Spleen (tissue), 11 donors: ENCODE results near the gene LRFN2. TPM values are rescaled to one million over a fixed set of nuclear protein-coding genes. Genes with fewer than 3 reads are reported as not detected.

Experiments used
- DNase-seq: peaks from one replicate; pipeline ENCODE4 v3.0.0-alpha.2; 2020
- H3K27ac ChIP-seq, 8 donors: fragments of 200-600 bp; sonication (generic) in 7 of 8; 1 replicate in 4 of 8; 2 replicates in 4 of 8; pipeline versions ENCODE4 v1.5.0 to v1.8.0; 2016 to 2021; ENCODE audit warnings: inconsistent platforms in 4 of 8, mild to moderate bottlenecking in 4 of 8, moderate library complexity in 1 of 8
- H3K27me3 ChIP-seq, 7 donors: fragments of 200-600 bp; sonication (generic) in 6 of 7; replicated peaks in 1 of 7; 1 replicate in 4 of 7; 2 replicates in 3 of 7; pipeline versions ENCODE4 v1.5.0 to v1.8.0; 2016 to 2021; ENCODE audit warnings: inconsistent platforms in 3 of 7, mild to moderate bottlenecking in 1 of 7
- H3K36me3 ChIP-seq, 6 donors: fragments of 200-600 bp; sonication (generic) in 5 of 6; 1 replicate in 4 of 6; 2 replicates in 2 of 6; pipeline versions ENCODE4 v1.5.0 to v1.8.0; 2016 to 2021; ENCODE audit warnings: inconsistent platforms in 2 of 6
- H3K4me1 ChIP-seq, 6 donors: fragments of 200-600 bp; sonication (generic) in 5 of 6; 1 replicate in 3 of 6; 2 replicates in 3 of 6; pipeline versions ENCODE4 v1.5.0 to v1.8.0; 2016 to 2021; ENCODE audit warnings: inconsistent platforms in 3 of 6
- H3K4me3 ChIP-seq, 8 donors: fragments of 200-600 bp; sonication (generic) in 7 of 8; 1 replicate in 4 of 8; 2 replicates in 4 of 8; pipeline versions ENCODE4 v1.5.0 to v1.8.0; 2016 to 2021; ENCODE audit warnings: inconsistent platforms in 4 of 8, mild to moderate bottlenecking in 4 of 8, moderate library complexity in 2 of 8
- H3K9me3 ChIP-seq, 8 donors: fragments of 200-600 bp; sonication (generic) in 7 of 8; 1 replicate in 4 of 8; 2 replicates in 4 of 8; pipeline versions ENCODE4 v1.5.0 to v1.8.0; 2016 to 2021; ENCODE audit warnings: inconsistent platforms in 4 of 8
- CTCF ChIP-seq, 11 experiments: fragments of 200-600 bp in 7 of 11; fragments of 450-650 bp in 4 of 11; sonication (generic) in 4 of 11; IDR thresholded peaks in 8 of 11; conservative IDR thresholded peaks in 3 of 11; 1 replicate in 7 of 11; 2 replicates in 4 of 11; pipeline versions ENCODE4 v1.4.0 to v1.8.0; 2016 to 2021; ENCODE audit warnings: antibody characterized with exemption in 11 of 11, inconsistent platforms in 4 of 11, mild to moderate bottlenecking in 1 of 11
- POLR2A ChIP-seq, 3 donors: fragments of 450-650 bp; IDR thresholded peaks; one replicate each; pipeline ENCODE4 v1.5.1; 2017; ENCODE audit warnings: antibody characterized with exemption in 3 of 3, mild to moderate bottlenecking in 1 of 3
- POLR2AphosphoS5 ChIP-seq, 3 donors: sonication (generic); formaldehyde crosslinking; IDR thresholded peaks; one replicate each; pipeline ENCODE4 v1.5.1; 2017; ENCODE audit warnings: antibody characterized with exemption in 3 of 3
- WGBS, 5 donors: extraction: QIAGEN DNeasy Blood & Tissue Kit in 3 of 5; methylation state at CpG; one replicate each; pipeline versions ENCODE4 v1.1.5 to v1.1.7; 2013 to 2018; 5-methylcytosine and 5-hydroxymethylcytosine counted together
- intact Hi-C: fragments of 100-400 bp; cut with DNase I; formaldehyde crosslinking; loops from one replicate; pipeline ENCODE4 v1.15.0; 2023; ENCODE audit warnings: low total_unique reads
- polyA plus RNA-seq, 3 donors: library from polyadenylated mRNA; stranded (reverse); fragments of 200-250 nt; gene quantifications; one replicate each; pipeline ENCODE4 v1.2.1, GENCODE V29; 2013
- total RNA-seq, 7 donors: library from RNA; depleted of rRNA in 3 of 7; stranded (reverse); fragments of >200 nt in 3 of 7; fragmentation: NEBNext Ultra II Directional in 4 of 7; extraction: Animal tissue kit (Norgen Biotek cat#: 25700) in 4 of 7; gene quantifications; one replicate each; pipeline versions ENCODE4 v1.1.0 to v1.2.1, GENCODE V29; 2016 to 2021
- donor health status: healthy with polysubstance abuse.
- donor health status: DM: no; HTN: no; CAD: no; lungs with moderate emphysema.
- donor health status: DM: no; HTN: no; CAD: no.
- donor health status: Bipolar disorder and iron deficiency.
- donor health status: healthy.
- donor health status: DM: no; HTN: no; CAD: no.
- donor health status: DM: yes; HTN: yes; CAD: no.

LRFN2 gene
- total and polyA plus RNA-seq, 10 donors, result 0.05 to 6.0 (median 1.3) TPM

DNA sequence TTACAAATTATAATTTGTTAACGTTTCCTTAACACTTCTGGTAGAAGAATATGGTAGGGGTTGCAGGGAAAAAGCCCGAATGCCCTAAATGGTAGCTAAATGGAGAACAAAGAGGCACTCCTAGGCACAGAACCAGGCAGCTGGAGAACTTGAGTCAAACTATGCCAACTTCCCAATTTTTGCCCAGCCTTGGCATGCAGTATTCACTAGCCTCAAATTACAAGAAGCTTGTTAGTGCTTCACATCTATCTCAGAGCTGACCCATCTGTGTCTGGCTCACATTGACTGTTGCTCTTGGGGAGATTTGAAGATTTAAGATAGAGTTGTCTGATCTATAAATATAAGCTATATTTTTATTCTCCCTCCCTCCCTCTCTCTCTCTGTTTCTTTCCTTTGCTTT, 19.4 kb upstream of the LRFN2 start:
- Histone ChIP-seq H3K27me3 (peaks cover 0 to 68% (median 0%) of the 10 kb centered on the region in 7 donors), H3K4me1 (no peaks in the 10 kb centered on the region), H3K27ac (no peak overlapping the region), H3K36me3 (no peaks in the 10 kb centered on the region), H3K4me3 (no peak overlapping the region), H3K9me3 (no peaks in the 10 kb centered on the region)
- intact Hi-C loops, result no loop called here
- DNase-seq, result no peak
- TF ChIP-seq CTCF (IDR thresholded peaks at IDR 0.05 in 8 of 11, conservative IDR thresholded peaks at IDR 0.05 in 3 of 11) (no peak), POLR2A (IDR thresholded peaks at IDR 0.05) (no peak), POLR2AphosphoS5 (IDR thresholded peaks at IDR 0.05) (no peak)
- WGBS, 5 donors, result 71 to 93% (median 78%) methylated on average over 2 of the region's 2 CpGs

DNA sequence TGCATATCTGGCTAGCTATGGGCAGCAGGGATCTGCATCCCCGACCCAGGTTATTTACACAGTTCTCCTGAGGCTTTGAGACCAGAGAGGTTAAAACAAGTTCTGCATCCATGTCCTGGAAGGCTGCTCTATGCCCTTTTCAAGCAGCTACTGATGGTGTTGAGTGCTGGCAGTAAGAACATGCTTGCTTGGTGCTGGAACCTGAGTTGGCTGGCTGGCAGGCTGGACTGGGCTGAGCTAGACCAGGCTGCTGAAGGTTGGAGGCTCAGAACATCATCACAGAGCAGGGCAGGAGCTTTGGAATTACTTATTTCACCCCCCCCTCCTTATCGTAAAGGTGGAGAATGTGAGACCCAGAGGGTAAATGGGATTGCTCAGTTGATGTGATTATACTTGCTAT, 16.9 kb upstream of the LRFN2 start:
- no peaks in the 10 kb centered on the region for H3K4me1 ChIP-seq
- no peak for TF ChIP-seq POLR2AphosphoS5 (IDR thresholded peaks at IDR 0.05)
- no peak for TF ChIP-seq CTCF (IDR thresholded peaks at IDR 0.05 in 8 of 11, conservative IDR thresholded peaks at IDR 0.05 in 3 of 11)
- no peak for TF ChIP-seq POLR2A (IDR thresholded peaks at IDR 0.05)
- no peaks in the 10 kb centered on the region for H3K36me3 ChIP-seq
- no peaks in the 10 kb centered on the region for H3K9me3 ChIP-seq
- H3K27me3 ChIP-seq, result peaks cover 0 to 65% (median 8%) of the 10 kb centered on the region in 7 donors
- intact Hi-C loops, result no loop called here
- H3K27ac ChIP-seq, result no peak overlapping the region
- 70 to 80% (median 73%) methylated on average over 2 of the region's 2 CpGs for WGBS, 5 donors
- no peak overlapping the region for H3K4me3 ChIP-seq
- DNase-seq, result no peak

GRCh38 chr6:40599555-40599954, 12.4 kb upstream of the LRFN2 start:
- 23 to 33% (median 28%) methylated on average over 14 to 28 of the region's 28 CpGs for WGBS, 5 donors
- Histone ChIP-seq H3K36me3 (no peaks in the 10 kb centered on the region), H3K9me3 (no peaks in the 10 kb centered on the region), H3K4me3 (no peak overlapping the region), H3K27me3 (peaks cover 0 to 68% (median 8%) of the 10 kb centered on the region in 7 donors), H3K4me1 (no peaks in the 10 kb centered on the region), H3K27ac (no peak overlapping the region)
- TF ChIP-seq POLR2AphosphoS5 (IDR thresholded peaks at IDR 0.05), result no peak
- no peak for TF ChIP-seq CTCF (IDR thresholded peaks at IDR 0.05 in 8 of 11, conservative IDR thresholded peaks at IDR 0.05 in 3 of 11)
- TF ChIP-seq POLR2A (IDR thresholded peaks at IDR 0.05), result no peak
- intact Hi-C loops, result no loop called here
- DNase-seq, result no peak

GRCh38 chr6:40598516-40598915, 11.4 kb upstream of the LRFN2 start:
- Histone ChIP-seq H3K4me3 (no peak overlapping the region), H3K9me3 (no peaks in the 10 kb centered on the region), H3K27me3 (peaks cover 0 to 65% (median 8%) of the 10 kb centered on the region in 7 donors), H3K4me1 (no peaks in the 10 kb centered on the region), H3K36me3 (no peaks in the 10 kb centered on the region), H3K27ac (no peak overlapping the region)
- intact Hi-C loops, result no loop called here
- DNase-seq, result no peak
- TF ChIP-seq POLR2A (IDR thresholded peaks at IDR 0.05) (no peak), CTCF (IDR thresholded peaks at IDR 0.05 in 8 of 11, conservative IDR thresholded peaks at IDR 0.05 in 3 of 11) (no peak), POLR2AphosphoS5 (IDR thresholded peaks at IDR 0.05) (no peak)
- 76 to 89% (median 80%) methylated on average over 5 of the region's 5 CpGs for WGBS, 5 donors
